Lung (tissue), 12 donors: Measurements from ENCODE around the gene KIF1B. TPM values are rescaled to one million over a fixed set of nuclear protein-coding genes. Genes with fewer than 3 reads are reported as not detected.

Experiments used
- ATAC-seq: fragments of 200-7000 bp; cut with Tn5 transposase; one replicate; pipeline ENCODE4 v1.9.1; 2020; ENCODE audit warnings: moderate number of reproducible peaks; ENCODE audit not compliant: insufficient read depth, low FRiP score
- DNase-seq, 3 donors: peaks; one replicate each; pipeline ENCODE4 v3.0.0-alpha.2; 2013 to 2017
- H3K27ac ChIP-seq, 2 donors: one replicate each; pipeline ENCODE4 v1.5.1; 2013; ENCODE audit warnings: mild to moderate bottlenecking in 2 of 2, moderate library complexity in 2 of 2, control low read depth in 1 of 2, inconsistent platforms in 1 of 2, low read depth in 1 of 2, low read length in 1 of 2
- H3K27me3 ChIP-seq, 3 donors: one replicate each; pipeline ENCODE4 v1.5.1; 2013; ENCODE audit warnings: low read length in 2 of 3; ENCODE audit not compliant: control insufficient read depth in 3 of 3, insufficient read depth in 3 of 3
- H3K36me3 ChIP-seq, 4 donors: one replicate each; pipeline ENCODE4 v1.5.1; 2013; ENCODE audit warnings: low read length in 4 of 4, mild to moderate bottlenecking in 1 of 4, moderate library complexity in 1 of 4; ENCODE audit not compliant: control insufficient read depth in 4 of 4, insufficient read depth in 4 of 4
- H3K4me1 ChIP-seq, 5 donors: one replicate each; pipeline ENCODE4 v1.5.1; 2013; ENCODE audit warnings: low read length in 5 of 5, mild to moderate bottlenecking in 2 of 5, moderate library complexity in 1 of 5; ENCODE audit not compliant: control insufficient read depth in 5 of 5, insufficient read depth in 5 of 5
- H3K4me3 ChIP-seq: one replicate; pipeline ENCODE4 v1.5.1; 2013; ENCODE audit warnings: mild to moderate bottlenecking, control low read depth, moderate library complexity
- H3K9ac ChIP-seq, 2 donors: one replicate each; pipeline ENCODE4 v1.5.1; 2013; ENCODE audit warnings: low read length in 2 of 2, control low read depth in 1 of 2; ENCODE audit not compliant: insufficient read depth in 1 of 2
- H3K9me3 ChIP-seq, 4 donors: one replicate each; pipeline ENCODE4 v1.5.1; 2013; ENCODE audit warnings: low read length in 3 of 4, mild to moderate bottlenecking in 1 of 4, moderate library complexity in 1 of 4; ENCODE audit not compliant: control insufficient read depth in 4 of 4, insufficient read depth in 3 of 4
- WGBS, 2 donors: extraction: QIAGEN DNeasy Blood & Tissue Kit; methylation state at CpG; one replicate each; pipeline ENCODE4 v1.1.7; 2013; 5-methylcytosine and 5-hydroxymethylcytosine counted together
- polyA plus RNA-seq, 2 donors: library from polyadenylated mRNA; stranded (reverse); fragments of 200-250 nt; gene quantifications; one replicate each; pipeline ENCODE4 v1.2.1, GENCODE V29; 2013
- total RNA-seq, 2 donors: library from RNA; depleted of rRNA in 1 of 2; stranded (reverse); fragments of >200 nt in 1 of 2; gene quantifications; one replicate each; pipeline ENCODE4 v1.2.1, GENCODE V29; 2014 to 2021
- TF ChIP-seq, protein P1 (sequence below): IDR thresholded peaks from 2 replicates; pipeline ENCODE4 v1.5.1; 2012; ENCODE audit warnings: mild to moderate bottlenecking; ENCODE audit errors: control extremely low read depth, extremely low read depth
- donor health status: control.
- donor health status: control.
- donor health status: Bipolar disorder and iron deficiency.
- donor health status: healthy.
- donor health status: DM: yes; HTN: yes; CAD: no.

Gene KIF1B
- total and polyA plus RNA-seq, 4 donors: 9.7 to 64.0 (median 24.4) TPM

DNA sequence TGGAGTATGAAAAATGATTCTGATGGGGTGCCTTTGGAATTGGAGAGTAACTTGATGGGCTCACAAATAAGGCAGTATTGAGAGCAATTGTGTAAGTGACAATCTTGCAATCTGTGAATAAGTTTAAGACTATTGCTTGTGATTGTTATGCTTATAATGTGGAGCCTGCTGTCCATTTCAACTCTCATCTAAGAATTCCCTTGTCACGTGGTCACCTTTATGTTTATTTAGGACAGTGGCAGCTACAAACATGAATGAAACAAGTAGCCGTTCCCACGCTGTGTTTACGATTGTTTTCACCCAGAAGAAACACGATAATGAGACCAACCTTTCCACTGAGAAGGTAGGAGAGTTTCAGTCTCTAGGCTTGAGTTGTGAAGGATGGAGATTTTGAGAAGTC lies 57.6 kb downstream of the KIF1B start:
- H3K27me3 ChIP-seq: no peaks in the 10 kb centered on the region
- H3K27ac ChIP-seq: no peak overlapping the region
- peaks cover 5 to 15% (median 9%) of the 10 kb centered on the region in 4 donors for H3K36me3 ChIP-seq
- TF ChIP-seq, protein P1, sequence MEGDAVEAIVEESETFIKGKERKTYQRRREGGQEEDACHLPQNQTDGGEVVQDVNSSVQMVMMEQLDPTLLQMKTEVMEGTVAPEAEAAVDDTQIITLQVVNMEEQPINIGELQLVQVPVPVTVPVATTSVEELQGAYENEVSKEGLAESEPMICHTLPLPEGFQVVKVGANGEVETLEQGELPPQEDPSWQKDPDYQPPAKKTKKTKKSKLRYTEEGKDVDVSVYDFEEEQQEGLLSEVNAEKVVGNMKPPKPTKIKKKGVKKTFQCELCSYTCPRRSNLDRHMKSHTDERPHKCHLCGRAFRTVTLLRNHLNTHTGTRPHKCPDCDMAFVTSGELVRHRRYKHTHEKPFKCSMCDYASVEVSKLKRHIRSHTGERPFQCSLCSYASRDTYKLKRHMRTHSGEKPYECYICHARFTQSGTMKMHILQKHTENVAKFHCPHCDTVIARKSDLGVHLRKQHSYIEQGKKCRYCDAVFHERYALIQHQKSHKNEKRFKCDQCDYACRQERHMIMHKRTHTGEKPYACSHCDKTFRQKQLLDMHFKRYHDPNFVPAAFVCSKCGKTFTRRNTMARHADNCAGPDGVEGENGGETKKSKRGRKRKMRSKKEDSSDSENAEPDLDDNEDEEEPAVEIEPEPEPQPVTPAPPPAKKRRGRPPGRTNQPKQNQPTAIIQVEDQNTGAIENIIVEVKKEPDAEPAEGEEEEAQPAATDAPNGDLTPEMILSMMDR: no peak
- ATAC-seq (no peak), DNase-seq (no peak)
- no peak overlapping the region for H3K4me3 ChIP-seq
- H3K4me1 ChIP-seq: no peaks in the 10 kb centered on the region
- H3K9ac ChIP-seq: no peak overlapping the region
- H3K9me3 ChIP-seq: no peaks in the 10 kb centered on the region
- 87 to 92% methylated on average over 5 of the region's 5 CpGs for WGBS, 2 donors

DNA sequence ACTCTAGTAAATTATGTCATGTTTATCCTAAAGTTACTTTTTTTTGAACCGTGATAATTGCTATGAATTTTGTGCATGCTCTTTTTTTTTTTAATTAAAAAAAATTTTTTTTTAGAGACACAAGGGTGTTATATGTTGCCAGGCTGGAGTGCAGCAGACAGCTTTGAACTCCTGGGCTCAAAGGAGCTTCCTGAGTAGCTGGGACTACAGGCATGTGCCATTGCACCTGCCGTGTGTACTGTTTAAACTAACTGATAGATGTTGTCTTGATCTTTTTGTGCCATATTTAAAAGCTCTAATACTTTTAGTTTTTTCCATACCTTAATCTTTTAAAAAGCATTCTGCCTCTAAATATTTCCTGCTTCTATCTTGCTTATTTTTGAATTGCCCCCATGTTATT lies 60.7 kb downstream of the KIF1B start:
- H3K9me3 ChIP-seq: no peaks in the 10 kb centered on the region
- DNase-seq (no peak), ATAC-seq (no peak)
- 85 to 94% methylated on average over 2 of the region's 2 CpGs for WGBS, 2 donors
- TF ChIP-seq, protein P1: no peak
- no peak overlapping the region for H3K9ac ChIP-seq
- H3K27me3 ChIP-seq: no peaks in the 10 kb centered on the region
- H3K4me1 ChIP-seq: no peaks in the 10 kb centered on the region
- no peak overlapping the region for H3K4me3 ChIP-seq
- H3K36me3 ChIP-seq: peaks cover 5 to 8% (median 6%) of the 10 kb centered on the region in 4 donors
- no peak overlapping the region for H3K27ac ChIP-seq

DNA sequence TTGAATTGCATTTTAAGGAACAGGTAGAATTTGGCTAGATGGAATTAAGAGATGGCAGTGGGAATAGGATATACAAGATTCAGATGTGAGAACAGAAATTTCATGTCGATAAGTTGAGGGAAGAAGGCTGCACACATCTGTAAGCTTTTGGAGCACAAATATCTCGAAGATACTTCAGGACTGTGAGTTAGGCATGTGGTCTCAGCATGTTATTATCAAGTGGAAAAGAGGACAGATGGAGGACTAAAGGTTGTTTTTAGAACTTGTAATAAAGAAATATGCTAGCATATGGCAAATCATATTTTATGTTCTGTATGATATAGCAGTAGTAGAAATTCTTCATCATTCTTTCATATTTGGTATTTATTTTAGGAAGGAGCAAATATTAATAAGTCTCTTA lies 61.5 kb downstream of the KIF1B start:
- DNase-seq: no peak
- TF ChIP-seq, protein P1: no peak
- Histone ChIP-seq H3K9ac (no peak overlapping the region), H3K36me3 (peaks cover 5 to 13% (median 7%) of the 10 kb centered on the region in 4 donors), H3K27ac (no peak overlapping the region), H3K27me3 (no peaks in the 10 kb centered on the region), H3K4me1 (no peaks in the 10 kb centered on the region), H3K9me3 (no peaks in the 10 kb centered on the region), H3K4me3 (no peak overlapping the region)
- WGBS, 2 donors: 80 to 95% methylated on average over 2 of the region's 2 CpGs
- no peak for ATAC-seq

DNA sequence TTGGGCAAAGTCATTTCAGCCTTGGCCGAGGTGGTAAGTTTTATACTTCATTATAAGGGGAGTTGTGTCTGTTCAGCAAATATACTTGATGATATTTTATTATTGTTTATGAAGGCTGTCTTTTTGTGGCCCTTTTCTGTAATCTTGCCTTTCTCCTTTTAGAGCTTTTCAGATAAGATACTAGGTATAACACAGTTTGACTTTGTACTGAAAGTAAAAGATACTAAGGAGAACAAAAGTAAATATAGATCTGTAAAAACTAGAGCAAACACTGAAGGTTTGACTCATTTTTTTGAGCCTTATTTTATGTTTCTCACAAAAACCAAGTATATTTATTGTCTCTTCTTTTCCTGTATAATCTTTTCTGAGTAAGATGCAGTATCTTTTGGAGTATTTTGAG lies 61.9 kb downstream of the KIF1B start:
- no peak for DNase-seq
- no peaks in the 10 kb centered on the region for H3K4me1 ChIP-seq
- H3K9ac ChIP-seq: no peak overlapping the region
- H3K27ac ChIP-seq: no peak overlapping the region
- WGBS, 2 donors: 74 to 92% methylated on average over 1 of the region's 1 CpG
- peaks cover 5 to 15% (median 9%) of the 10 kb centered on the region in 4 donors for H3K36me3 ChIP-seq
- H3K27me3 ChIP-seq: no peaks in the 10 kb centered on the region
- H3K4me3 ChIP-seq: no peak overlapping the region
- no peak for ATAC-seq
- TF ChIP-seq, protein P1: no peak
- no peaks in the 10 kb centered on the region for H3K9me3 ChIP-seq
